Ishikawa (cell line): ENCODE data around the gene EEPD1.

Experiments used
- CEBPB ChIP-seq: IDR thresholded peaks from 2 replicates; pipeline ENCODE4 v1.6.1; 2012
- CREB1 ChIP-seq: IDR thresholded peaks from 2 replicates; pipeline ENCODE4 v1.6.1; 2012; ENCODE audit warnings: low read depth
- EGR1 ChIP-seq: IDR thresholded peaks from 2 replicates; pipeline ENCODE4 v1.6.1; 2012
- EP300 ChIP-seq: IDR thresholded peaks from 2 replicates; pipeline ENCODE4 v1.6.1; 2012; ENCODE audit warnings: borderline replicate concordance
- FOXM1 ChIP-seq: IDR thresholded peaks from 2 replicates; pipeline ENCODE4 v1.6.1; 2012; ENCODE audit warnings: low read depth, borderline replicate concordance
- NFIC ChIP-seq: IDR thresholded peaks from 2 replicates; pipeline ENCODE4 v1.6.1; 2012
- RAD21 ChIP-seq: IDR thresholded peaks from 2 replicates; pipeline ENCODE4 v1.6.1; 2012; ENCODE audit warnings: low read depth
- TAF1 ChIP-seq: IDR thresholded peaks from 2 replicates; pipeline ENCODE4 v1.6.1; 2012; ENCODE audit warnings: low read depth, mild to moderate bottlenecking
- TCF12 ChIP-seq: IDR thresholded peaks from 2 replicates; pipeline ENCODE4 v1.6.1; 2012; ENCODE audit warnings: low read depth
- TEAD4 ChIP-seq: IDR thresholded peaks from 2 replicates; pipeline ENCODE4 v1.6.1; 2012
- YY1 ChIP-seq: IDR thresholded peaks from 2 replicates; pipeline ENCODE4 v1.6.1; 2012; ENCODE audit warnings: low read depth
- ZBTB7A ChIP-seq: IDR thresholded peaks from 2 replicates; pipeline ENCODE4 v1.6.1; 2012; ENCODE audit warnings: low read depth
- TF ChIP-seq, protein P1 (sequence below): IDR thresholded peaks from 2 replicates; pipeline ENCODE4 v1.6.1; 2012
- TF ChIP-seq, protein P2 (sequence below): IDR thresholded peaks from 2 replicates; pipeline ENCODE4 v1.6.1; 2012
- TF ChIP-seq, protein P3 (sequence below): IDR thresholded peaks from 2 replicates; pipeline ENCODE4 v1.6.1; 2012; ENCODE audit warnings: low read depth, mild to moderate bottlenecking

Gene EEPD1

DNA sequence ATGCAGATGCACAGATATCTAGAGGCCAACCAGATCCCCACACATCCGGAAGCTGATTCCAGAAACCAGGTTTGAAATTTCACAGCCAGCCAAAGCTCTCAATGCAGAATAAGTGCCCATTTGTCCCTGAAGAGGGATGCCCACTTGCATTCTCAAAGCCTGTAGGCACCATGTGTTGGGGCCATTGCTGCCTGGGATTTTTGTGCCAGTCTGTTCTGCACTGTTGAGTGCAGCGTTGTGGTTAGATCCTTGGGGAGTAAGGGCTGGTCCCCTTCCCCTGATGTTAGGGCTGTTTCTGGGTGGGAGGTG is 62.4 kb downstream of the EEPD1 start:
- TF ChIP-seq TAF1 (no peak), EGR1 (no peak), NFIC (no peak), EP300 (no peak)
- TF ChIP-seq, protein P1, sequence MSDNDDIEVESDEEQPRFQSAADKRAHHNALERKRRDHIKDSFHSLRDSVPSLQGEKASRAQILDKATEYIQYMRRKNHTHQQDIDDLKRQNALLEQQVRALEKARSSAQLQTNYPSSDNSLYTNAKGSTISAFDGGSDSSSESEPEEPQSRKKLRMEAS, result no peak

DNA sequence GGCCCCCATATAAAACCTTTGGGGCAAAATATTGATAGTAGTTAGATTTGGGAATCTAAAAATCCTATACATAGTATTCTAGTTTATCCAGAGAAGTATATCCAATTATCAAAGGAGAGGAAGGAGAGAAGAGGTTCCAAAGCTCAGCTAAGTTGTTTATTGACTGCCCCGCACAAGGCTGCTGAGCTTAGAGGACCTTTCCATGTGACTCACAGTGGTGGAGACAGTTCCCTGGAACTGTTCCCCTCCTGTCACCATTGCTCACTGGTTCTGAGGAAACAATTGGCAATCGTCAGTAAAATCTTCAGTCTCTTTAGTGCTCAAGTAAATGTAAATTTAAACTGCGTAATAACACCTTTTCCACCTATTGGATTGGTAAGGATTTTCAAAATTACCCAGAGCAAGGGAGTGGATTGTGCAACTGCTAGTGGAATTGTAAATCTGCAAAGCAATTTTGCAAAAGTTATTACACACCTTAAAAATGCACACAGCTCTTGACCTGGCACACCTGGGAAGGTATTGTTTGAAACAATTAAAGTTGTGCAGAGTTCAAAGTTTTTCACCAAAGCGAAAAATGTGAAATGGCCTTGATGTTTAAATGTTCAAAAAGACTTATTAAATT is 63.1 kb downstream of the EEPD1 start:
- TF ChIP-seq NFIC (no peak), TEAD4 (no peak), ZBTB7A (no peak), CREB1 (no peak), YY1 (no peak), RAD21 (no peak), TCF12 (no peak), FOXM1 (no peak), TAF1 (no peak), CEBPB (no peak), EP300 (no peak), EGR1 (no peak)
- TF ChIP-seq, protein P2, sequence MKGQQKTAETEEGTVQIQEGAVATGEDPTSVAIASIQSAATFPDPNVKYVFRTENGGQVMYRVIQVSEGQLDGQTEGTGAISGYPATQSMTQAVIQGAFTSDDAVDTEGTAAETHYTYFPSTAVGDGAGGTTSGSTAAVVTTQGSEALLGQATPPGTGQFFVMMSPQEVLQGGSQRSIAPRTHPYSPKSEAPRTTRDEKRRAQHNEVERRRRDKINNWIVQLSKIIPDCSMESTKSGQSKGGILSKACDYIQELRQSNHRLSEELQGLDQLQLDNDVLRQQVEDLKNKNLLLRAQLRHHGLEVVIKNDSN, result no peak
- TF ChIP-seq, protein P1, result no peak
- TF ChIP-seq, protein P3, sequence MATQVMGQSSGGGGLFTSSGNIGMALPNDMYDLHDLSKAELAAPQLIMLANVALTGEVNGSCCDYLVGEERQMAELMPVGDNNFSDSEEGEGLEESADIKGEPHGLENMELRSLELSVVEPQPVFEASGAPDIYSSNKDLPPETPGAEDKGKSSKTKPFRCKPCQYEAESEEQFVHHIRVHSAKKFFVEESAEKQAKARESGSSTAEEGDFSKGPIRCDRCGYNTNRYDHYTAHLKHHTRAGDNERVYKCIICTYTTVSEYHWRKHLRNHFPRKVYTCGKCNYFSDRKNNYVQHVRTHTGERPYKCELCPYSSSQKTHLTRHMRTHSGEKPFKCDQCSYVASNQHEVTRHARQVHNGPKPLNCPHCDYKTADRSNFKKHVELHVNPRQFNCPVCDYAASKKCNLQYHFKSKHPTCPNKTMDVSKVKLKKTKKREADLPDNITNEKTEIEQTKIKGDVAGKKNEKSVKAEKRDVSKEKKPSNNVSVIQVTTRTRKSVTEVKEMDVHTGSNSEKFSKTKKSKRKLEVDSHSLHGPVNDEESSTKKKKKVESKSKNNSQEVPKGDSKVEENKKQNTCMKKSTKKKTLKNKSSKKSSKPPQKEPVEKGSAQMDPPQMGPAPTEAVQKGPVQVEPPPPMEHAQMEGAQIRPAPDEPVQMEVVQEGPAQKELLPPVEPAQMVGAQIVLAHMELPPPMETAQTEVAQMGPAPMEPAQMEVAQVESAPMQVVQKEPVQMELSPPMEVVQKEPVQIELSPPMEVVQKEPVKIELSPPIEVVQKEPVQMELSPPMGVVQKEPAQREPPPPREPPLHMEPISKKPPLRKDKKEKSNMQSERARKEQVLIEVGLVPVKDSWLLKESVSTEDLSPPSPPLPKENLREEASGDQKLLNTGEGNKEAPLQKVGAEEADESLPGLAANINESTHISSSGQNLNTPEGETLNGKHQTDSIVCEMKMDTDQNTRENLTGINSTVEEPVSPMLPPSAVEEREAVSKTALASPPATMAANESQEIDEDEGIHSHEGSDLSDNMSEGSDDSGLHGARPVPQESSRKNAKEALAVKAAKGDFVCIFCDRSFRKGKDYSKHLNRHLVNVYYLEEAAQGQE, result no peak

DNA sequence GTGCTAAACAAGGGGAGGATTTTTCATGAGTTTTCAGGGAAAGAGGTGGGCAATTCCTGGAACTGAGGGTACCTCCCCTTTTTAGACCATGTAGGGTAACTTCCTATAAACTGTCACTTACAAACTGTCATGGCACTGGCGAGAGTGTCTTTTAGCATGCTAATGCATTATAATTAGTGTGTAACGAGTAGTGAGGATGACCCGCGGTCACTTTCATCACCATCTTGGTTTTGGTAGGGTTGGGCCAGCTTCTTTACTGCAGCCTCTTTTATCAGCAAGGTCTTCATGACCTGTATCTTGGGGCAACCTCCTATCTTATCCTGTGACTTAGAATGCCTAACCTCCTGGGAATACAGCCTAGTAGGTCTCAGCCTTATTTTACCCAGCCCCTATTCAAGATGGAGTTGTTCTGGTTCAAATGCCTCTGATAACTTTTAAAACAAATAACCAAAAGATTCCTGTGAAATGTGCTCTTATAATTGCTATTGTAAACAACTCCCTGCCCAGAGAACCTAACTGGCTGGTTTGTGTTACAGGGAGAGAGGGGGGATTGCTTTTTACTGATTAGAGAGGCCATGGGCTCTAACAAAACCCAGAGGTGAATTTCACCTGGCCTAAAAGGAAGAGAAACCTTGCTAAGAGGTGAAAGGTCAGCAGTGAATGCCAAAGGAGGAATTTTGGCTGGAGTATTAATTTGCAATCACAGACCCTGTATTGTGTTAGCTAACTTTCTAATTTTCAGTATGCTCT is 64.3 kb downstream of the EEPD1 start:
- TF ChIP-seq, protein P1, result no peak
- TF ChIP-seq TAF1 (no peak), EGR1 (no peak), FOXM1 (no peak), RAD21 (no peak), NFIC (no peak), CREB1 (no peak), ZBTB7A (no peak), TCF12 (no peak), TEAD4 (no peak), EP300 (no peak), YY1 (no peak), CEBPB (no peak)
- TF ChIP-seq, protein P3, result no peak
- TF ChIP-seq, protein P2, result no peak

DNA sequence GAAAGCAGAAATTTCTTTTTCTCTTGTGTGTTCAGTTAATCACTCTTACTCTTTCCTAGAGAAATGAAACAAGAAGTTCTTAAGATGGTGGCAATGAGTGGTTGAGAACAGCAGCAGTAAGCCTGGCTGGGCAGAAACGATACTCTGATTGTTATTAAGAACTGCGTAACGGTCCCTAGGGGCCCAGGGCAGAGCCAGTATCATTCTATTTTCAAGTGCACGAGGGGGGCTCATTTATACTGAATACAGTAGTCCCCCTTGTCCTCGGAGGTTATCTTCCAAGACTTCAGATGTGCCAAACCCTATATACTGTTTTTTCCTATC is 64.9 kb downstream of the EEPD1 start:
- no peak for TF ChIP-seq FOXM1
- TF ChIP-seq TAF1, result no peak
- TF ChIP-seq TEAD4, result no peak
- TF ChIP-seq ZBTB7A, result no peak
- TF ChIP-seq EP300, result no peak
- TF ChIP-seq NFIC, result no peak
- TF ChIP-seq, protein P3, result no peak
- no peak for TF ChIP-seq CEBPB
- TF ChIP-seq EGR1, result no peak
- no peak for TF ChIP-seq RAD21
- TF ChIP-seq, protein P2, result no peak
- no peak for TF ChIP-seq CREB1
